Keratinocyte (primary cell): ENCODE data around the gene MYBPH.

Experiments
- EZH2 ChIP-seq: IDR thresholded peaks from one replicate; pipeline ENCODE4 v1.6.1; 2012; ENCODE audit warnings: inconsistent platforms, mild to moderate bottlenecking, low read length, moderate library complexity
- TF ChIP-seq, protein P1 (sequence below), 3 experiments: IDR thresholded peaks in 1 of 3; conservative IDR thresholded peaks in 1 of 3; optimal IDR thresholded peaks in 1 of 3; 2 replicates in 2 of 3; 3 replicates in 1 of 3; pipeline versions ENCODE3 to v1.5.1; 2011; ENCODE audit warnings: low read length in 3 of 3, mild to moderate bottlenecking in 3 of 3, moderate library complexity in 2 of 3, control low read depth in 1 of 3, inconsistent platforms in 1 of 3; ENCODE audit not compliant: insufficient read depth in 2 of 3; ENCODE audit errors: extremely low read depth in 1 of 3

DNA sequence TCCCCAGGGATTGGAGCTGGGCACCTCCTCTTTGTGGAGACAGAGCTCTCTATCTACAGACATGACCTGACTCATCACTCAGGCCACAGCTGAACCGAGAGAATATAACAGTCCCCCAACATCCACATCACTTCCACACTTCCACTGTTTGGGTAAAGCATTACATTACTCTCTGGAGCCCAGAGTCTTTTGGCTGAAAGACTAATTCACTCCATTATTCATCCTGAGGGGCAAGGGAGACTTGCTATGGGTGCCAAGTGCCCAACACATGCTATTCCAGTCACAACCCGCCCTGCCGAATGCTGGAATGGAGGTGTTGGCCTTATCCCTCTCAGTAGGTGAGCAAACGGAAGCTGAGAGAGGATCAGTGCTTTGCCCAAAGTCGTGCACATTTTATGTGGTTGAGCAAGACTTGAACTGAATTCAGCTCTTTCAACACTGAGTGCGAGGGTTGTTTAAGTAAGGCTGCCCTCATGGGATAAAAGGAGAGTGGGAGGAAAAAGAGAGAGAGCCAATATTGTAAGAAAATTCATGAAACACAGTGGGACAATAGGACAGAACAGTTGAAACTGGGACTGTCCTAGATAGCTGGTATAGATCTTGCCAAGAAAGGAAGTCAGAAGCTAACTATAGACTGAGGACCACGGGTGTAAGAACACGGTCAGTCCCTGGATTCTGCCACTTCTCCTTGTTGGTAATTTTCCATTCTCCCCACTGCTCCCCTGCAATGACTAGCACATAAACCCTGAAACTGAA lies 24.4 kb upstream of the MYBPH start:
- TF ChIP-seq, protein P1, sequence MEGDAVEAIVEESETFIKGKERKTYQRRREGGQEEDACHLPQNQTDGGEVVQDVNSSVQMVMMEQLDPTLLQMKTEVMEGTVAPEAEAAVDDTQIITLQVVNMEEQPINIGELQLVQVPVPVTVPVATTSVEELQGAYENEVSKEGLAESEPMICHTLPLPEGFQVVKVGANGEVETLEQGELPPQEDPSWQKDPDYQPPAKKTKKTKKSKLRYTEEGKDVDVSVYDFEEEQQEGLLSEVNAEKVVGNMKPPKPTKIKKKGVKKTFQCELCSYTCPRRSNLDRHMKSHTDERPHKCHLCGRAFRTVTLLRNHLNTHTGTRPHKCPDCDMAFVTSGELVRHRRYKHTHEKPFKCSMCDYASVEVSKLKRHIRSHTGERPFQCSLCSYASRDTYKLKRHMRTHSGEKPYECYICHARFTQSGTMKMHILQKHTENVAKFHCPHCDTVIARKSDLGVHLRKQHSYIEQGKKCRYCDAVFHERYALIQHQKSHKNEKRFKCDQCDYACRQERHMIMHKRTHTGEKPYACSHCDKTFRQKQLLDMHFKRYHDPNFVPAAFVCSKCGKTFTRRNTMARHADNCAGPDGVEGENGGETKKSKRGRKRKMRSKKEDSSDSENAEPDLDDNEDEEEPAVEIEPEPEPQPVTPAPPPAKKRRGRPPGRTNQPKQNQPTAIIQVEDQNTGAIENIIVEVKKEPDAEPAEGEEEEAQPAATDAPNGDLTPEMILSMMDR (optimal IDR thresholded peaks at IDR 0.05 in 1 of 3, IDR thresholded peaks at IDR 0.05 in 1 of 3, conservative IDR thresholded peaks at IDR 0.05 in 1 of 3; ENCODE audit: extremely low read depth in 1 of 3, insufficient read depth in 2 of 3, low read length in 3 of 3) = no peak
- TF ChIP-seq EZH2 = no peak
